Measurements from ENCODE around the gene RANBP17.

Gene RANBP17

DNA sequence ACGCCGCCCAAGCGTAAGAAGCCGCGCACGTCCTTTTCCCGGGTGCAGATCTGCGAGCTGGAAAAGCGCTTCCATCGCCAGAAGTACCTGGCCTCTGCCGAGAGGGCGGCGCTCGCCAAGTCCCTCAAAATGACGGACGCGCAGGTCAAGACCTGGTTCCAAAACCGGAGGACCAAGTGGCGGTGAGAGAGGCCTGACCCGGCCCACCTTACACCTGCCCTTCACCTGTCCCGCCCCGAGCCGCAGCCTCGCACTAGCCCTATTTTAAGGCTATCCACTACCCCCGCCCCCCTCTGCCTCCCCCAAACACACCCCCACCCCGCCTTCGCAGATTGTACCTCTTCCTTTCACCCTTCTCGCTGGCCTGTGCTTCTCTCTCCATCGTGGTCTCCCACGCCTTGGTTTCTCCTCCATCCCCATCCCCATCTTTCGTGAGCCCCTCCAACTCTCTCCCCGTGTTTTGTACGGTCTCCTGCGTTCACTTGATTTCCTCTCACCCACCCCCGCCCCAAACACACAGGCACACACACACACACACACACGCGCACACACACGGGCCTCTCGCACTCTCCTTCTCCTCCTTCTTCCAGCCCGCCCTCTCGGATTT lies 448.5 kb downstream of the RANBP17 start:
- Histone ChIP-seq H3K4me3 (ENCODE audit: low read depth, low read length) (peak overlapping the region; percentile 59), H3K9me3 (ENCODE audit: control insufficient read depth, insufficient read depth, low read depth, low read length) (no peaks in the 10 kb centered on the region), H3K36me3 (ENCODE audit: control insufficient read depth in 2 of 2, insufficient read depth in 1 of 2, low read length in 2 of 2) (peaks cover 3 to 9% of the 10 kb centered on the region in 2 experiments; a peak in 2 of 3 replicates), H3K4me1 (ENCODE audit: control insufficient read depth, insufficient read depth, low read length) (peaks cover 8% of the 10 kb centered on the region), H3K27ac (ENCODE audit: extremely low read depth, low read depth, low read length) (no peak overlapping the region; the same call in 1 of the 2 replicates)
- CTCF ChIA-PET: no interaction called here
- POLR2A ChIA-PET: no interaction called here
- TF ChIP-seq ZFHX2 (tag by site-specific recombination; conservative IDR thresholded peaks at IDR 0.05): 0 out of 2 replicates have a peak, but pooled peaks have one; percentile 11
- no peak for TF ChIP-seq ZNF114 (tag by site-specific recombination; IDR thresholded peaks at IDR 0.05)
- TF ChIP-seq EGR2 (tag by site-specific recombination; IDR thresholded peaks at IDR 0.05; ENCODE audit: low read depth): 0 out of 2 replicates have a peak, but pooled peaks have one; percentile 10
- TF ChIP-seq, protein P1, sequence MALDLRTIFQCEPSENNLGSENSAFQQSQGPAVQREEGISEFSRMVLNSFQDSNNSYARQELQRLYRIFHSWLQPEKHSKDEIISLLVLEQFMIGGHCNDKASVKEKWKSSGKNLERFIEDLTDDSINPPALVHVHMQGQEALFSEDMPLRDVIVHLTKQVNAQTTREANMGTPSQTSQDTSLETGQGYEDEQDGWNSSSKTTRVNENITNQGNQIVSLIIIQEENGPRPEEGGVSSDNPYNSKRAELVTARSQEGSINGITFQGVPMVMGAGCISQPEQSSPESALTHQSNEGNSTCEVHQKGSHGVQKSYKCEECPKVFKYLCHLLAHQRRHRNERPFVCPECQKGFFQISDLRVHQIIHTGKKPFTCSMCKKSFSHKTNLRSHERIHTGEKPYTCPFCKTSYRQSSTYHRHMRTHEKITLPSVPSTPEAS (tag by site-specific recombination; IDR thresholded peaks at IDR 0.05): 0 out of 2 replicates have a peak, but pooled peaks have one; percentile 41

DNA sequence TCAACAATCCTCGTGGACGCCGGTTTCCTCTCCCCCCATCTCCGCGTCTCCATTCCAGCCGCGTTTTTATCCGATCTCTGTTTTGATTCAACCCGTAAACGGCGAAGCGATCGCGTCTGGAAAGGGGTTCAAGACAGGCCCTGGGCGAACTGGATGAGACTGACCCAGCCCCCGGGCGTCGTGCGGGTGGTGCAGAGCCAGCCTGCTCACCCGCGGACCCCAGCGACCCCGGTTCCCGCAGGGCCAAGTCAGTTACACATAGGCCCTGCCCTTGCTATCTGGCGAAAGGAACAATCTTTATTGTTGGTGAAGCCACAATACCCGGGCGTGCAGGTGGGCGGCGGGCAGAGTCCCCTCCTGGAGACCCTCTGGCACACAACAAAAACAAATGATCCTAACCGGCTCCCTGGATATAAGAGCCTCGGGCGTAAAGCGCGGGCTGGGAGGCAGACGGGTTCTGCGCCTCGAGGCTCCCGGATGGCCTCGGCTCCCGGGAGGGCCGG lies 449.1 kb downstream of the RANBP17 start:
- peaks cover 3 to 9% of the 10 kb centered on the region in 2 experiments; a peak in 2 of 3 replicates for H3K36me3 ChIP-seq (ENCODE audit: control insufficient read depth in 2 of 2, insufficient read depth in 1 of 2, low read length in 2 of 2)
- H3K4me1 ChIP-seq (ENCODE audit: control insufficient read depth, insufficient read depth, low read length): peaks cover 8% of the 10 kb centered on the region
- H3K27ac ChIP-seq (ENCODE audit: extremely low read depth, low read depth, low read length): no peak overlapping the region
- ChIA-PET CTCF (no interaction called here), POLR2A (no interaction called here)
- H3K4me3 ChIP-seq (ENCODE audit: low read depth, low read length): no peak overlapping the region
- no peaks in the 10 kb centered on the region for H3K9me3 ChIP-seq (ENCODE audit: control insufficient read depth, insufficient read depth, low read depth, low read length)
- TF ChIP-seq ZNF202 (tag by site-specific recombination; IDR thresholded peaks at IDR 0.05; ENCODE audit: borderline replicate concordance) (peak; percentile 6; the same call in 1 of the 2 replicates), ZNF2 (tag by site-specific recombination; IDR thresholded peaks at IDR 0.05) (no peak), TCF7L2 (IDR thresholded peaks at IDR 0.05; ENCODE audit: borderline replicate concordance, low read depth, low read length) (no peak), ZNF561 (tag by site-specific recombination; IDR thresholded peaks at IDR 0.05; ENCODE audit: borderline replicate concordance) (no peak), ZNF701 (tag by site-specific recombination; IDR thresholded peaks at IDR 0.05) (no peak)
- TF ChIP-seq, protein P2, sequence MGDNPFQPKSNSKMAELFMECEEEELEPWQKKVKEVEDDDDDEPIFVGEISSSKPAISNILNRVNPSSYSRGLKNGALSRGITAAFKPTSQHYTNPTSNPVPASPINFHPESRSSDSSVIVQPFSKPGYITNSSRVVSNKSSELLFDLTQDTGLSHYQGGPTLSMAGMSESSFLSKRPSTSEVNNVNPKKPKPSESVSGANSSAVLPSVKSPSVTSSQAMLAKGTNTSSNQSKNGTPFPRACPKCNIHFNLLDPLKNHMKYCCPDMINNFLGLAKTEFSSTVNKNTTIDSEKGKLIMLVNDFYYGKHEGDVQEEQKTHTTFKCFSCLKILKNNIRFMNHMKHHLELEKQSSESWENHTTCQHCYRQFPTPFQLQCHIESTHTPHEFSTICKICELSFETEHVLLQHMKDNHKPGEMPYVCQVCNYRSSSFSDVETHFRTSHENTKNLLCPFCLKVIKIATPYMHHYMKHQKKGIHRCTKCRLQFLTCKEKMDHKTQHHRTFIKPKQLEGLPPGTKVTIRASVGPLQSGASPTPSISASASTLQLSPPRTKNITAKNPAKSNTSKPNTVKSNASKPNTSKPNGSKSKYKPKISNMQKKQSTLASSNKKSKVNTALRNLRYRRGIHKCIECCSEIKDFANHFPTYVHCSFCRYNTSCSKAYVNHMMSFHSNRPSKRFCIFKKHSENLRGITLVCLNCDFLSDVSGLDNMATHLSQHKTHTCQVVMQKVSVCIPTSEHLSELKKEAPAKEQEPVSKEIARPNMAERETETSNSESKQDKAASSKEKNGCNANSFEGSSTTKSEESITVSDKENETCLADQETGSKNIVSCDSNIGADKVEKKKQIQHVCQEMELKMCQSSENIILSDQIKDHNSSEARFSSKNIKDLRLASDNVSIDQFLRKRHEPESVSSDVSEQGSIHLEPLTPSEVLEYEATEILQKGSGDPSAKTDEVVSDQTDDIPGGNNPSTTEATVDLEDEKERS (tag by site-specific recombination; IDR thresholded peaks at IDR 0.05): no peak
- TF ChIP-seq, protein P3, sequence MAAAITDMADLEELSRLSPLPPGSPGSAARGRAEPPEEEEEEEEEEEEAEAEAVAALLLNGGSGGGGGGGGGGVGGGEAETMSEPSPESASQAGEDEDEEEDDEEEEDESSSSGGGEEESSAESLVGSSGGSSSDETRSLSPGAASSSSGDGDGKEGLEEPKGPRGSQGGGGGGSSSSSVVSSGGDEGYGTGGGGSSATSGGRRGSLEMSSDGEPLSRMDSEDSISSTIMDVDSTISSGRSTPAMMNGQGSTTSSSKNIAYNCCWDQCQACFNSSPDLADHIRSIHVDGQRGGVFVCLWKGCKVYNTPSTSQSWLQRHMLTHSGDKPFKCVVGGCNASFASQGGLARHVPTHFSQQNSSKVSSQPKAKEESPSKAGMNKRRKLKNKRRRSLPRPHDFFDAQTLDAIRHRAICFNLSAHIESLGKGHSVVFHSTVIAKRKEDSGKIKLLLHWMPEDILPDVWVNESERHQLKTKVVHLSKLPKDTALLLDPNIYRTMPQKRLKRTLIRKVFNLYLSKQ (tag by site-specific recombination; IDR thresholded peaks at IDR 0.05; ENCODE audit: borderline replicate concordance): no peak

DNA sequence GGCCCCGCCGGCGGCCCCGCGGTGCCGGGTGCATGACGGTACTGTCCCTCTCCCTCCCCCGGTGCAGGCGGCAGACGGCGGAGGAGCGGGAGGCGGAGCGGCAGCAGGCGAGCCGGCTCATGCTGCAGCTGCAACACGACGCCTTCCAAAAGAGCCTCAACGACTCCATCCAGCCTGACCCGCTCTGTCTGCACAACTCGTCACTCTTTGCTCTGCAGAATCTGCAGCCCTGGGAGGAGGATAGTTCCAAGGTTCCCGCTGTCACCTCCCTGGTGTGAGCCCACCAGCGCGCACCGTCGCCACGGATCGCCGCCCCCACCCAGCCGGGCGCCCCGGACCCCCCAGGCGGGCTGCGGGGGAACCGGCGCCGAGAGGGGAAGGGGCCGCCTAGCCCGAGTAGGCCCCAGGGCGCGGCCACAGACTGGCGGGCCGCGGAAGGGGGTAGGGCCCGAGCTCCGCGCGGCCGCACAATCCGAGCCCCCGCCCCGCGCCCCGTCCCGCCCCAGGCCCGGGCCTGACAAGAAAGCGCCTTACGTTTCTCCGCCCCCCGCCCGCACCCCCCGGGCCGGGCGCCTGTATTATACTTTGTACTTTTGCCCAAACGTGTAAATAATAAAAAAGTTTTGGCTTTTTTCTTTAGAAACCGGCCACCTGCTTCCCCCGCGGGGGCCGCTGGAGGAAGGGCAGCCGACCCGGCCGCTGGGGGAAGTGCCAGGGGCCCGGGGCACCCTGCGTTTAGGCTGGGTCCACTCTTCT lies 449.7 kb downstream of the RANBP17 start:
- Histone ChIP-seq H3K27ac (ENCODE audit: extremely low read depth, low read depth, low read length) (no peak overlapping the region), H3K4me1 (ENCODE audit: control insufficient read depth, insufficient read depth, low read length) (peaks cover 8% of the 10 kb centered on the region), H3K9me3 (ENCODE audit: control insufficient read depth, insufficient read depth, low read depth, low read length) (no peaks in the 10 kb centered on the region), H3K36me3 (ENCODE audit: control insufficient read depth in 2 of 2, insufficient read depth in 1 of 2, low read length in 2 of 2) (peaks cover 3 to 9% of the 10 kb centered on the region in 2 experiments; a peak in 2 of 3 replicates), H3K4me3 (ENCODE audit: low read depth, low read length) (no peak overlapping the region)
- ChIA-PET POLR2A (no interaction called here), CTCF (no interaction called here)
- TF ChIP-seq ZNF169 (tag by site-specific recombination; IDR thresholded peaks at IDR 0.05) (no peak), ZNF404 (tag by site-specific recombination; IDR thresholded peaks at IDR 0.05) (no peak), ZNF76 (tag by site-specific recombination; IDR thresholded peaks at IDR 0.05; ENCODE audit: borderline replicate concordance, low read depth) (no peak), ZNF175 (tag by site-specific recombination; IDR thresholded peaks at IDR 0.05) (no peak), ZNF654 (tag by site-specific recombination; IDR thresholded peaks at IDR 0.05; ENCODE audit: low read depth) (no peak), HOXA7 (CRISPR knock-in tag; IDR thresholded peaks at IDR 0.05; ENCODE audit: borderline replicate concordance) (no peak), ZNF626 (tag by site-specific recombination; IDR thresholded peaks at IDR 0.05) (no peak)
- TF ChIP-seq, protein P4, sequence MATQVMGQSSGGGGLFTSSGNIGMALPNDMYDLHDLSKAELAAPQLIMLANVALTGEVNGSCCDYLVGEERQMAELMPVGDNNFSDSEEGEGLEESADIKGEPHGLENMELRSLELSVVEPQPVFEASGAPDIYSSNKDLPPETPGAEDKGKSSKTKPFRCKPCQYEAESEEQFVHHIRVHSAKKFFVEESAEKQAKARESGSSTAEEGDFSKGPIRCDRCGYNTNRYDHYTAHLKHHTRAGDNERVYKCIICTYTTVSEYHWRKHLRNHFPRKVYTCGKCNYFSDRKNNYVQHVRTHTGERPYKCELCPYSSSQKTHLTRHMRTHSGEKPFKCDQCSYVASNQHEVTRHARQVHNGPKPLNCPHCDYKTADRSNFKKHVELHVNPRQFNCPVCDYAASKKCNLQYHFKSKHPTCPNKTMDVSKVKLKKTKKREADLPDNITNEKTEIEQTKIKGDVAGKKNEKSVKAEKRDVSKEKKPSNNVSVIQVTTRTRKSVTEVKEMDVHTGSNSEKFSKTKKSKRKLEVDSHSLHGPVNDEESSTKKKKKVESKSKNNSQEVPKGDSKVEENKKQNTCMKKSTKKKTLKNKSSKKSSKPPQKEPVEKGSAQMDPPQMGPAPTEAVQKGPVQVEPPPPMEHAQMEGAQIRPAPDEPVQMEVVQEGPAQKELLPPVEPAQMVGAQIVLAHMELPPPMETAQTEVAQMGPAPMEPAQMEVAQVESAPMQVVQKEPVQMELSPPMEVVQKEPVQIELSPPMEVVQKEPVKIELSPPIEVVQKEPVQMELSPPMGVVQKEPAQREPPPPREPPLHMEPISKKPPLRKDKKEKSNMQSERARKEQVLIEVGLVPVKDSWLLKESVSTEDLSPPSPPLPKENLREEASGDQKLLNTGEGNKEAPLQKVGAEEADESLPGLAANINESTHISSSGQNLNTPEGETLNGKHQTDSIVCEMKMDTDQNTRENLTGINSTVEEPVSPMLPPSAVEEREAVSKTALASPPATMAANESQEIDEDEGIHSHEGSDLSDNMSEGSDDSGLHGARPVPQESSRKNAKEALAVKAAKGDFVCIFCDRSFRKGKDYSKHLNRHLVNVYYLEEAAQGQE (tag by site-specific recombination; IDR thresholded peaks at IDR 0.05): no peak
